CD14-positive monocyte (primary cell): ENCODE results near the gene RAB25. TPM values are rescaled to one million over a fixed set of nuclear protein-coding genes. Genes with fewer than 3 reads are reported as not detected.

Source experiments
- DNase-seq, 3 donors: peaks; one replicate each; pipeline ENCODE4 v3.0.0-alpha.2; 2011 to 2022
- H2AFZ ChIP-seq: 2 replicates; pipeline ENCODE4 v1.6.0; 2012; ENCODE audit warnings: mild to moderate bottlenecking, low read depth, low read length, inconsistent platforms; ENCODE audit not compliant: insufficient read depth, poor library complexity, severe bottlenecking
- H3K27ac ChIP-seq, 2 donors: 1 replicate in 1 of 2; 2 replicates in 1 of 2; pipeline ENCODE4 v1.5.1; 2012 to 2013; ENCODE audit warnings: low read length in 2 of 2, control low read depth in 1 of 2, inconsistent platforms in 1 of 2, low read depth in 1 of 2, mild to moderate bottlenecking in 1 of 2
- H3K27me3 ChIP-seq, 2 donors: one replicate each; pipeline versions ENCODE4 v1.6.0 to v1.6.1; 2011 to 2013; ENCODE audit warnings: low read length in 2 of 2; ENCODE audit not compliant: control insufficient read depth in 2 of 2, insufficient read depth in 2 of 2
- H3K36me3 ChIP-seq, 2 donors: replicated peaks in 1 of 2; 1 replicate in 1 of 2; 2 replicates in 1 of 2; pipeline versions ENCODE4 v1.5.1 to v1.6.1; 2012 to 2013; ENCODE audit warnings: low read length in 2 of 2, control low read depth in 1 of 2, inconsistent platforms in 1 of 2, mild to moderate bottlenecking in 1 of 2; ENCODE audit not compliant: insufficient read depth in 2 of 2, control insufficient read depth in 1 of 2
- H3K4me1 ChIP-seq, 2 donors: 1 replicate in 1 of 2; 2 replicates in 1 of 2; pipeline versions ENCODE4 v1.5.1 to v1.6.1; 2012 to 2013; ENCODE audit warnings: low read length in 2 of 2, control low read depth in 1 of 2, inconsistent platforms in 1 of 2, mild to moderate bottlenecking in 1 of 2, moderate library complexity in 1 of 2; ENCODE audit not compliant: insufficient read depth in 2 of 2, control insufficient read depth in 1 of 2
- H3K4me2 ChIP-seq: replicated peaks from 2 replicates; pipeline ENCODE3; 2012; ENCODE audit warnings: low read length, moderate library complexity, mild to moderate bottlenecking; ENCODE audit not compliant: poor library complexity, severe bottlenecking; ENCODE audit errors: extremely low read depth
- H3K4me3 ChIP-seq, 3 experiments: fragments of 200-600 bp in 1 of 3; sonication (generic) in 1 of 3; replicated peaks in 1 of 3; 1 replicate in 2 of 3; 2 replicates in 1 of 3; pipeline ENCODE4 v1.5.1; 2011 to 2013; ENCODE audit warnings: low read length in 3 of 3, mild to moderate bottlenecking in 3 of 3, control low read depth in 2 of 3, low read depth in 2 of 3, inconsistent platforms in 1 of 3, moderate library complexity in 1 of 3
- H3K79me2 ChIP-seq: 2 replicates; pipeline ENCODE4 v1.6.0; 2012; ENCODE audit warnings: mild to moderate bottlenecking, control low read depth, inconsistent platforms, low read length, moderate library complexity; ENCODE audit not compliant: insufficient read depth
- H3K9ac ChIP-seq: 2 replicates; pipeline ENCODE4 v1.6.0; 2017; ENCODE audit warnings: low read length, mild to moderate bottlenecking; ENCODE audit not compliant: insufficient read depth, poor library complexity, severe bottlenecking
- H3K9me3 ChIP-seq, 2 donors: replicated peaks in 1 of 2; 1 replicate in 1 of 2; 2 replicates in 1 of 2; pipeline versions ENCODE4 v1.5.1 to v1.6.1; 2012 to 2013; ENCODE audit warnings: low read length in 2 of 2, control low read depth in 1 of 2; ENCODE audit not compliant: control insufficient read depth in 1 of 2, insufficient read depth in 1 of 2
- H4K20me1 ChIP-seq: 2 replicates; pipeline ENCODE4 v1.6.0; 2012; ENCODE audit warnings: mild to moderate bottlenecking, low read length, control low read depth, moderate library complexity; ENCODE audit not compliant: insufficient read depth
- H3K27ac Mint-ChIP-seq, 7 donors: one replicate each; pipeline ENCODE4 v1.8.0; 2020; ENCODE audit warnings: mild to moderate bottlenecking in 7 of 7, mixed read lengths in 7 of 7, moderate library complexity in 6 of 7, inconsistent platforms in 2 of 7
- H3K27me3 Mint-ChIP-seq, 3 donors: one replicate each; pipeline ENCODE4 v1.8.0; 2021 to 2022; ENCODE audit warnings: low read depth in 3 of 3, mild to moderate bottlenecking in 3 of 3, mixed read lengths in 3 of 3, moderate library complexity in 3 of 3, inconsistent platforms in 1 of 3
- H3K36me3 Mint-ChIP-seq, 2 donors: one replicate each; pipeline ENCODE4 v1.8.0; 2020; ENCODE audit warnings: mixed read lengths in 2 of 2, inconsistent platforms in 1 of 2, mild to moderate bottlenecking in 1 of 2
- H3K4me1 Mint-ChIP-seq: one replicate; pipeline ENCODE4 v1.8.0; 2020; ENCODE audit warnings: mild to moderate bottlenecking, mixed read lengths
- H3K4me3 Mint-ChIP-seq, 2 donors: one replicate each; pipeline ENCODE4 v1.8.0; 2020; ENCODE audit warnings: mild to moderate bottlenecking in 2 of 2, mixed read lengths in 2 of 2, moderate library complexity in 1 of 2
- H3K9me3 Mint-ChIP-seq, 7 donors: one replicate each; pipeline ENCODE4 v1.8.0; 2020 to 2022; ENCODE audit warnings: mixed read lengths in 7 of 7, mild to moderate bottlenecking in 6 of 7, moderate library complexity in 6 of 7, inconsistent platforms in 2 of 7
- CTCF ChIP-seq: fragments of 200-600 bp; IDR thresholded peaks from one replicate; pipeline ENCODE4 v1.8.0; 2022; ENCODE audit warnings: antibody characterized with exemption, mild to moderate bottlenecking
- WGBS: methylation state at CpG from one replicate; pipeline ENCODE4 v1.1.5; 2013; ENCODE audit warnings: missing lambda C conversion rate; ENCODE audit not compliant: insufficient coverage; 5-methylcytosine and 5-hydroxymethylcytosine counted together
- intact Hi-C, 2 donors: fragments of 100-400 bp; cut with micrococcal nuclease; formaldehyde crosslinking; loops; one replicate each; pipeline versions ENCODE4 v1.15.0 to v1.15.1; 2023
- polyA plus RNA-seq, 3 donors: library from polyadenylated mRNA; depleted of rRNA in 1 of 3; unstranded in 2 of 3; stranded (reverse) in 1 of 3; fragments of 300-500 nt in 2 of 3; fragments of >200 nt in 1 of 3; fragmentation: Illumina TruSeq in 2 of 3; gene quantifications; 1 replicate in 2 of 3; 2 replicates in 1 of 3; pipeline ENCODE4 v1.2.3, GENCODE V29; 2012 to 2021

Gene RAB25
- polyA plus RNA-seq, 3 donors, result 0.23 TPM; not detected in 2

DNA sequence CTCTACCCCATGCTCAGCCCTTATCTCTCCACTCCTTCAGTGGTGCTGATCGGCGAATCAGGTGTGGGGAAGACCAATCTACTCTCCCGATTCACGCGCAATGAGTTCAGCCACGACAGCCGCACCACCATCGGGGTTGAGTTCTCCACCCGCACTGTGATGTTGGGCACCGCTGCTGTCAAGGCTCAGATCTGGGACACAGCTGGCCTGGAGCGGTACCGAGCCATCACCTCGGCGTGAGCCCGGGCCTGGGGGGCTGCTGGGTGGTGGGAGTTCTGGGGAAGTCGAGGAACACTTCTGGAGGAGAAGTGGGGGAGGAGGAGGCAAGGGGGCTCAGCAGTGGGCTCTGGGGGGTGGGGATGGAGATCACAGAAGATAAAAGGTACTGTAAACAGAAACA, 4.9 kb downstream of the RAB25 start:
- Histone ChIP-seq H3K27me3 (no peaks in the 10 kb centered on the region), H3K9me3 (no peaks in the 10 kb centered on the region), H3K4me3 (no peak overlapping the region), H4K20me1 (no peaks in the 10 kb centered on the region), H3K4me1 (no peaks in the 10 kb centered on the region), H3K9ac (no peak overlapping the region), H3K27ac (no peak overlapping the region), H3K4me2 (no peak overlapping the region), H3K36me3 (no peaks in the 10 kb centered on the region), H2AFZ (no peak overlapping the region), H3K79me2 (no peaks in the 10 kb centered on the region)
- H3K27me3 Mint-ChIP-seq, result peaks cover 3 to 12% (median 7%) of the 10 kb centered on the region in 3 donors
- H3K27ac Mint-ChIP-seq, result peak overlapping the region in 1 of 7 donors; percentile 43
- intact Hi-C loops, result loop anchor here (5.0 to 10.0 kb wide), 2 partner anchors 61 to 134 kb away; partner anchors contain the start of gene KHDC4 (in 1 of the 2)
- no peak for TF ChIP-seq CTCF
- H3K9me3 Mint-ChIP-seq, result no peaks in the 10 kb centered on the region
- no peak overlapping the region for H3K4me3 Mint-ChIP-seq
- H3K36me3 Mint-ChIP-seq, result no peaks in the 10 kb centered on the region
- WGBS, result 79% methylated on average over 16 of the region's 16 CpGs
- no peak for DNase-seq
- H3K4me1 Mint-ChIP-seq, result peaks cover 4% of the 10 kb centered on the region

- no peak for TF ChIP-seq CTCF
- H3K27me3 Mint-ChIP-seq, result peaks cover 13 to 14% (median 14%) of the 10 kb centered on the region in 3 donors
- Histone ChIP-seq H3K27me3 (no peaks in the 10 kb centered on the region), H3K9ac (no peak overlapping the region), H2AFZ (no peak overlapping the region), H3K4me1 (no peaks in the 10 kb centered on the region), H3K4me3 (no peak overlapping the region), H3K9me3 (no peaks in the 10 kb centered on the region), H4K20me1 (no peaks in the 10 kb centered on the region), H3K27ac (no peak overlapping the region), H3K79me2 (no peaks in the 10 kb centered on the region), H3K4me2 (no peak overlapping the region), H3K36me3 (no peaks in the 10 kb centered on the region)
- no peak for DNase-seq
- no peak overlapping the region for H3K27ac Mint-ChIP-seq
- peaks cover 4% of the 10 kb centered on the region for H3K4me1 Mint-ChIP-seq
- no peak overlapping the region for H3K4me3 Mint-ChIP-seq
- intact Hi-C loops, result loop anchor here (5.0 to 10.0 kb wide), 2 partner anchors 62 to 135 kb away; partner anchors contain the start of gene KHDC4 (in 1 of the 2)
- H3K9me3 Mint-ChIP-seq, result no peaks in the 10 kb centered on the region
- WGBS, result 86% methylated on average over 1 of the region's 2 CpGs
- no peaks in the 10 kb centered on the region for H3K36me3 Mint-ChIP-seq
Observed at GRCh38 chr1:156067262-156067661, 6.3 kb downstream of the RAB25 start.
